A549 (cell line): ENCODE results near the gene CSTPP1.

ENCODE experiments used
- CTCF ChIP-seq: fragments of >200 bp; sonication (Bioruptor Twin); formaldehyde crosslinking; IDR thresholded peaks from 3 replicates; pipeline ENCODE4 v1.5.1; 2016
- PHF8 ChIP-seq: fragments of 200-600 bp; sonication (generic); IDR thresholded peaks from 2 replicates; pipeline ENCODE4 v1.6.1; 2016; ENCODE audit warnings: low read depth, mild to moderate bottlenecking, antibody characterized with exemption, moderate library complexity, borderline replicate concordance
- POLR2A ChIP-seq: IDR thresholded peaks from 2 replicates; pipeline ENCODE4 v1.6.1; 2012; ENCODE audit warnings: mild to moderate bottlenecking, low read length
- RAD21 ChIP-seq, 2 experiments: fragments of >200 bp in 1 of 2; sonication (Bioruptor Twin) in 1 of 2; formaldehyde crosslinking in 1 of 2; IDR thresholded peaks in 1 of 2; conservative IDR thresholded peaks in 1 of 2; 2 replicates in 1 of 2; 3 replicates in 1 of 2; pipeline ENCODE4 v1.6.1; 2012 to 2018; ENCODE audit warnings: inconsistent platforms in 1 of 2
- RARB ChIP-seq: fragments of 250-450 bp; sonication (Bioruptor Pico); IDR thresholded peaks from 2 replicates; pipeline ENCODE4 v1.8.0; 2021; ENCODE audit warnings: mild to moderate bottlenecking, moderate library complexity
- RCOR1 ChIP-seq: fragments of 150-350 bp; IDR thresholded peaks from 2 replicates; pipeline ENCODE4 v1.6.1; 2014; ENCODE audit warnings: antibody characterized with exemption, low read length, low read depth
- REST ChIP-seq: fragments of 200-600 bp; sonication (generic); IDR thresholded peaks from 2 replicates; pipeline ENCODE4 v1.6.1; 2016; ENCODE audit warnings: antibody characterized with exemption, mild to moderate bottlenecking, moderate library complexity
- RFX5 ChIP-seq: fragments of 450-650 bp; IDR thresholded peaks from 2 replicates; pipeline ENCODE4 v1.7.1; 2014; ENCODE audit warnings: antibody characterized with exemption, mild to moderate bottlenecking, moderate library complexity

GRCh38 chr11:47123094-47123493 is 186.5 kb downstream of the CSTPP1 start:
- no peak for TF ChIP-seq CTCF
- TF ChIP-seq RFX5: no peak
- no peak for TF ChIP-seq PHF8
- TF ChIP-seq POLR2A: no peak
- TF ChIP-seq RAD21 (conservative IDR thresholded peaks at IDR 0.05 in 1 of 2, IDR thresholded peaks at IDR 0.05 in 1 of 2): no peak
- TF ChIP-seq REST: no peak
- TF ChIP-seq RCOR1: no peak
- no peak for TF ChIP-seq RARB (CRISPR knock-in tag)
